Gastrocnemius medialis (tissue), 4 donors: ENCODE results near the gene CNTRL. TPM values are rescaled to one million over a fixed set of nuclear protein-coding genes. Genes with fewer than 3 reads are reported as not detected.

Source experiments
- ATAC-seq, 2 donors: fragments of 150-250 bp; one replicate each; pipeline ENCODE4 v1.9.1; 2016
- DNase-seq, 2 donors: peaks; one replicate each; pipeline ENCODE4 v3.0.0-alpha.2; 2019
- H3K27ac ChIP-seq, 4 donors: fragments of 200-600 bp; sonication (generic); 1 replicate in 1 of 4; 2 replicates in 3 of 4; pipeline ENCODE4 v1.5.1; 2016 to 2018; ENCODE audit warnings: mild to moderate bottlenecking in 2 of 4, moderate library complexity in 1 of 4
- H3K27me3 ChIP-seq, 3 donors: fragments of 200-600 bp; sonication (generic) in 2 of 3; 1 replicate in 1 of 3; 2 replicates in 2 of 3; pipeline versions ENCODE4 v1.5.1 to v1.6.0; 2016 to 2019; ENCODE audit warnings: mild to moderate bottlenecking in 1 of 3, moderate library complexity in 1 of 3
- H3K36me3 ChIP-seq, 2 donors: fragments of 200-600 bp; sonication (generic) in 1 of 2; one replicate each; pipeline ENCODE4 v1.5.1; 2017 to 2018
- H3K4me1 ChIP-seq, 2 donors: fragments of 200-600 bp; sonication (generic) in 1 of 2; one replicate each; pipeline ENCODE4 v1.5.1; 2016 to 2017; ENCODE audit warnings: mild to moderate bottlenecking in 2 of 2
- H3K4me3 ChIP-seq, 4 donors: fragments of 200-600 bp; sonication (generic) in 3 of 4; 1 replicate in 1 of 4; 2 replicates in 3 of 4; pipeline ENCODE4 v1.5.1; 2016 to 2019; ENCODE audit warnings: mild to moderate bottlenecking in 2 of 4
- H3K9me3 ChIP-seq, 3 donors: fragments of 200-600 bp; sonication (generic) in 2 of 3; 1 replicate in 1 of 3; 2 replicates in 2 of 3; pipeline ENCODE4 v1.5.1; 2016 to 2019
- CTCF ChIP-seq, 5 experiments: fragments of 450-650 bp in 3 of 5; fragments of 200-600 bp in 2 of 5; sonication (generic) in 2 of 5; IDR thresholded peaks in 4 of 5; conservative IDR thresholded peaks in 1 of 5; 1 replicate in 4 of 5; 2 replicates in 1 of 5; pipeline ENCODE4 v1.5.1; 2016 to 2019; ENCODE audit warnings: antibody characterized with exemption in 5 of 5, mild to moderate bottlenecking in 3 of 5, moderate library complexity in 3 of 5
- POLR2A ChIP-seq, 2 donors: fragments of 450-650 bp; IDR thresholded peaks; one replicate each; pipeline ENCODE4 v1.6.1; 2017; ENCODE audit warnings: antibody characterized with exemption in 2 of 2, mild to moderate bottlenecking in 2 of 2, moderate library complexity in 2 of 2
- in situ Hi-C, 4 donors: fragments of 200-750 bp; cut with MboI; loops; one replicate each; pipeline versions ENCODE4 v1.15.0 to v1.8.0; 2017; ENCODE audit warnings: low sequenced_read_pairs in 4 of 4
- intact Hi-C: fragments of 100-400 bp; cut with DNase I; formaldehyde crosslinking; loops from one replicate; pipeline ENCODE4 v1.15.1; 2023; ENCODE audit warnings: low total_unique reads
- total RNA-seq, 4 donors: library from RNA; depleted of rRNA; stranded (reverse); fragments of >200 nt; gene quantifications; one replicate each; pipeline versions ENCODE4 v1.1.0 to v1.2.3, GENCODE V29; 2016

CNTRL gene
- total RNA-seq, 4 donors from 2014 or later: 1.0 to 3.2 (median 1.6) TPM

GRCh38 chr9:121191235-121191634, 116.5 kb downstream of the CNTRL start:
- no peak overlapping the region for H3K4me3 ChIP-seq
- in situ Hi-C loops: no loop called here
- no peaks in the 10 kb centered on the region for H3K36me3 ChIP-seq
- peaks cover 67% of the 10 kb centered on the region in 2 donors for H3K4me1 ChIP-seq
- ATAC-seq (no peak), DNase-seq (no peak)
- TF ChIP-seq POLR2A (IDR thresholded peaks at IDR 0.05): no peak
- no peak for TF ChIP-seq CTCF (IDR thresholded peaks at IDR 0.05 in 4 of 5, conservative IDR thresholded peaks at IDR 0.05 in 1 of 5)
- H3K9me3 ChIP-seq: no peaks in the 10 kb centered on the region
- intact Hi-C loops: no loop called here
- no peak overlapping the region for H3K27ac ChIP-seq
- no peaks in the 10 kb centered on the region for H3K27me3 ChIP-seq

GRCh38 chr9:121192518-121192917, 117.8 kb downstream of the CNTRL start:
- intact Hi-C loops (no loop called here), in situ Hi-C loops (no loop called here)
- H3K4me1 ChIP-seq: peaks cover 79 to 80% of the 10 kb centered on the region in 2 donors
- no peak overlapping the region for H3K27ac ChIP-seq
- ATAC-seq (no peak), DNase-seq (no peak)
- H3K4me3 ChIP-seq: no peak overlapping the region
- H3K27me3 ChIP-seq: no peaks in the 10 kb centered on the region
- H3K36me3 ChIP-seq: no peaks in the 10 kb centered on the region
- no peaks in the 10 kb centered on the region for H3K9me3 ChIP-seq
- no peak for TF ChIP-seq CTCF (IDR thresholded peaks at IDR 0.05 in 4 of 5, conservative IDR thresholded peaks at IDR 0.05 in 1 of 5)
- TF ChIP-seq POLR2A (IDR thresholded peaks at IDR 0.05): no peak

DNA sequence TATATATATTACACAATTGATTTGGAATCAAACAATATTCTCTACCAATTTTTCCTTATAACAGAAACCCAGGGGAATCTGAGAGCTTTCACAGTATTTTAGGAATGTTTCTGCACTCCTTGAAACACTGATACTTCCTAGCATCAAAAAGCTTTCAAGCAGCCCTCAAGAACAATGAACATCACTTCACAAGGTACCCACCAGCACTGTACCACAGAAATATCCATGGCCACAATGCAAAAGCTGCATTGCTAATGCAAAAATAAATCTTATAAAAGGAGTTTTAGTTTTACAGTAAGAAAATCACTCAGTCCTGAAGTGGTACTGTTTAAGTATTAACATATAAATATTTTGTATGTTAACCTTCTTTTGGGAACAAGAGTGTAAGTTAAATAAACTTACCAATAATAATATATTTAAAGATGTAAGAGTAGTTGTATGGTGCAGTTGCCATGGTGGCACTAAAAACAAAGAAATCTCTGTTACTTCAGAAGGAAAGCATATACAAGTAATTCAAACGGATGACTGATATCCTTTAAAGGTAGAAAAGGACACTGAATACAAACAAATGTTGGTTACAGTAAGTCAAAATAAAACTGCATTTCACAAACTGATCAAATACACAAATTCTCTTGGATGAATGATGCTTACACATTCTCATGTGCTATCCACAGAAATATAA, 118.3 kb downstream of the CNTRL start:
- TF ChIP-seq CTCF (IDR thresholded peaks at IDR 0.05 in 4 of 5, conservative IDR thresholded peaks at IDR 0.05 in 1 of 5) (no peak), POLR2A (IDR thresholded peaks at IDR 0.05) (no peak)
- H3K4me1 ChIP-seq: peaks cover 85 to 86% of the 10 kb centered on the region in 2 donors

GRCh38 chr9:121194730-121195129, 120.0 kb downstream of the CNTRL start:
- H3K4me1 ChIP-seq: peaks cover 96 to 99% of the 10 kb centered on the region in 2 donors
- no peaks in the 10 kb centered on the region for H3K27me3 ChIP-seq
- intact Hi-C loops (no loop called here), in situ Hi-C loops (no loop called here)
- no peak for ATAC-seq
- no peaks in the 10 kb centered on the region for H3K9me3 ChIP-seq
- no peak overlapping the region for H3K4me3 ChIP-seq
- DNase-seq: no peak
- H3K27ac ChIP-seq: no peak overlapping the region
- no peaks in the 10 kb centered on the region for H3K36me3 ChIP-seq
- TF ChIP-seq CTCF (IDR thresholded peaks at IDR 0.05 in 4 of 5, conservative IDR thresholded peaks at IDR 0.05 in 1 of 5) (no peak), POLR2A (IDR thresholded peaks at IDR 0.05) (no peak)

More for the DNA sequence above, 118.3 kb downstream of the CNTRL start:
- intact Hi-C loops (no loop called here), in situ Hi-C loops (no loop called here)
- ATAC-seq (no peak), DNase-seq (no peak)
- H3K27ac ChIP-seq: no peak overlapping the region
- H3K4me3 ChIP-seq: no peak overlapping the region
- no peaks in the 10 kb centered on the region for H3K36me3 ChIP-seq
- H3K9me3 ChIP-seq: no peaks in the 10 kb centered on the region
- H3K27me3 ChIP-seq: no peaks in the 10 kb centered on the region

DNA sequence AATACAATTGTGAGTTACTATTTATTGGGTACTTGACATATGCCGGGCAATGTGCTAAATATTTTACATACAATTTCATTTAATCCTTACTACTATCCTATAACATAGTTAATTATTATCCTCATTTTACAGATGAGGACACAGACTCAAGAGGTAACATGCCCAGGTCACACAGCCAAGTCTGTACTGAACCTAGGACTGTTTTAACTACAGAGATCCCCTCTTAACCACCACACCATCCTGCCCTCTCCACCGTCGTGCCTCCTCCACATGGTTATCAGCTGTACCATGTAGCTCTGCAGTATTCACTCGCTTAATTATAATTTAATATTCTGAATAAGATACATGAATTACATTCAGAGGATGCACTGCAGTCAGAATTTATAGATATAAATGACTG, 121.6 kb downstream of the CNTRL start:
- H3K4me3 ChIP-seq: no peak overlapping the region

More for the DNA sequence above, 121.6 kb downstream of the CNTRL start:
- ATAC-seq: no peak
- Histone ChIP-seq H3K27me3 (no peaks in the 10 kb centered on the region), H3K9me3 (no peaks in the 10 kb centered on the region), H3K27ac (no peak overlapping the region), H3K36me3 (no peaks in the 10 kb centered on the region), H3K4me1 (peaks cover 88 to 91% of the 10 kb centered on the region in 2 donors)
- in situ Hi-C loops: no loop called here
- intact Hi-C loops: no loop called here
- no peak for TF ChIP-seq CTCF (IDR thresholded peaks at IDR 0.05 in 4 of 5, conservative IDR thresholded peaks at IDR 0.05 in 1 of 5)
- no peak for DNase-seq
